Parathyroid adenoma (tissue), 2 donors: ENCODE results near the gene TAGAP.

ENCODE experiments used
- H2AFZ ChIP-seq: fragments of 300-600 bp; sonication (generic); one replicate; pipeline ENCODE4 v1.7.0; 2017; ENCODE audit warnings: antibody characterized with exemption, mild to moderate bottlenecking
- H3K27ac ChIP-seq: fragments of 300-600 bp; sonication (generic); one replicate; pipeline ENCODE4 v1.7.0; 2017
- H3K27me3 ChIP-seq: fragments of 300-600 bp; sonication (generic); one replicate; pipeline ENCODE4 v1.7.0; 2017; ENCODE audit warnings: low read length; ENCODE audit not compliant: control insufficient read depth, insufficient read depth
- H3K36me3 ChIP-seq: fragments of 300-600 bp; sonication (generic); one replicate; pipeline ENCODE4 v1.7.0; 2017; ENCODE audit warnings: low read length; ENCODE audit not compliant: control insufficient read depth, insufficient read depth
- H3K4me1 ChIP-seq: fragments of 300-600 bp; sonication (generic); one replicate; pipeline ENCODE4 v1.7.0; 2017; ENCODE audit warnings: control low read depth
- H3K4me2 ChIP-seq: fragments of 300-600 bp; sonication (generic); one replicate; pipeline ENCODE4 v1.7.0; 2017; ENCODE audit warnings: low read length
- H3K4me3 ChIP-seq: fragments of 300-600 bp; sonication (generic); one replicate; pipeline ENCODE4 v1.7.0; 2017; ENCODE audit warnings: low read depth, low read length
- H3K79me2 ChIP-seq: fragments of 300-600 bp; sonication (generic); one replicate; pipeline ENCODE4 v1.7.0; 2017; ENCODE audit warnings: control low read depth
- H3K9ac ChIP-seq: fragments of 300-600 bp; sonication (generic); one replicate; pipeline ENCODE4 v1.7.0; 2017; ENCODE audit warnings: mild to moderate bottlenecking
- H3K9me3 ChIP-seq: fragments of 300-600 bp; sonication (generic); one replicate; pipeline ENCODE4 v1.7.0; 2017; ENCODE audit warnings: low read length; ENCODE audit not compliant: control insufficient read depth
- TF ChIP-seq, protein P1 (sequence below): fragments of 300-600 bp; sonication (generic); IDR thresholded peaks from one replicate; pipeline ENCODE4 v1.7.0; 2017; ENCODE audit warnings: antibody characterized with exemption, mild to moderate bottlenecking
- donor health status: primary hyperparathyroidism.

Gene TAGAP, protein sequence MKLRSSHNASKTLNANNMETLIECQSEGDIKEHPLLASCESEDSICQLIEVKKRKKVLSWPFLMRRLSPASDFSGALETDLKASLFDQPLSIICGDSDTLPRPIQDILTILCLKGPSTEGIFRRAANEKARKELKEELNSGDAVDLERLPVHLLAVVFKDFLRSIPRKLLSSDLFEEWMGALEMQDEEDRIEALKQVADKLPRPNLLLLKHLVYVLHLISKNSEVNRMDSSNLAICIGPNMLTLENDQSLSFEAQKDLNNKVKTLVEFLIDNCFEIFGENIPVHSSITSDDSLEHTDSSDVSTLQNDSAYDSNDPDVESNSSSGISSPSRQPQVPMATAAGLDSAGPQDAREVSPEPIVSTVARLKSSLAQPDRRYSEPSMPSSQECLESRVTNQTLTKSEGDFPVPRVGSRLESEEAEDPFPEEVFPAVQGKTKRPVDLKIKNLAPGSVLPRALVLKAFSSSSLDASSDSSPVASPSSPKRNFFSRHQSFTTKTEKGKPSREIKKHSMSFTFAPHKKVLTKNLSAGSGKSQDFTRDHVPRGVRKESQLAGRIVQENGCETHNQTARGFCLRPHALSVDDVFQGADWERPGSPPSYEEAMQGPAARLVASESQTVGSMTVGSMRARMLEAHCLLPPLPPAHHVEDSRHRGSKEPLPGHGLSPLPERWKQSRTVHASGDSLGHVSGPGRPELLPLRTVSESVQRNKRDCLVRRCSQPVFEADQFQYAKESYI

DNA sequence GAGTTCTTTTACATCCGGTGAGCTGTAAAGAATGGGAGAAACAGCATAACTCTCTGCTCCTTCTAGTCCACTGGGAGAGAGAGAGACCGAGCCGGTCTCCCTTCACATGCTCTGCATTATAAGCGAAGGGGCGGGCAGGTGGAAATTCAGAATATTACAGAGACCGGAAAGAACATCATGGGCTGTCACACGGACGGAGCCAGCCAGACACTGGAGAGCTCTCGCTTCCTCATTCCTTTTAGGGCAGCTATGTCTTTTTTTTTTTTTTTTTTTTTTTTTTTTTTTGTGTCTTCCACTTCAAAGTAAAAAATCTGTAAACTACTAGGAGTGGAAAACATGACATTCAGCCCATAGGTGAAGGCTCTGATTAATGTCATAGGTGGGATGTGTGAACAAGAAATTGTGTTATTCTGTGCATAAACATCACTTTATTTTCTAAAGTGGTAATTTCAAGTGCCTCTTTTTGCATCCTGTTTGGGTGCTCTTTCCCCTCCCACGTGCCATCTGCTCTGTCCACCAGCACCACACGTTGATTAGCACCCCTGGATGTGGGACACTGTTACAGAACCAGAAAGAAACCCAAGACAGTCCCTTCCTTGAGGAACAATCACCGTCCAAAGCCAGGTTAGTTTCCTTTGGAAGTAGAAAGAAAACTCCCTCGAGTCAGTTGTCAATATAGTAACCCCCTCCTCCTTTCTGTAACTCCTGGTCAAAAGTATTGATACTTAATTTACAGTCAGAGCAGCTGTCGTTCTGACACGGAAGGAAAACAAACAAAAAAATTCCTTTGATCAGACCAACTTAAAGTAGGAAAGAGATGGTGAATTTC, at the start of gene TAGAP:
Gene TAGAP, minus strand, starts transcription at position 93 of the 829 bp plus-strand sequence. CDS start 845 bp downstream, outside the sequence.
- peak within 1 kb of the TSS; percentile 8 for H3K4me3 ChIP-seq
- TF ChIP-seq, protein P1, sequence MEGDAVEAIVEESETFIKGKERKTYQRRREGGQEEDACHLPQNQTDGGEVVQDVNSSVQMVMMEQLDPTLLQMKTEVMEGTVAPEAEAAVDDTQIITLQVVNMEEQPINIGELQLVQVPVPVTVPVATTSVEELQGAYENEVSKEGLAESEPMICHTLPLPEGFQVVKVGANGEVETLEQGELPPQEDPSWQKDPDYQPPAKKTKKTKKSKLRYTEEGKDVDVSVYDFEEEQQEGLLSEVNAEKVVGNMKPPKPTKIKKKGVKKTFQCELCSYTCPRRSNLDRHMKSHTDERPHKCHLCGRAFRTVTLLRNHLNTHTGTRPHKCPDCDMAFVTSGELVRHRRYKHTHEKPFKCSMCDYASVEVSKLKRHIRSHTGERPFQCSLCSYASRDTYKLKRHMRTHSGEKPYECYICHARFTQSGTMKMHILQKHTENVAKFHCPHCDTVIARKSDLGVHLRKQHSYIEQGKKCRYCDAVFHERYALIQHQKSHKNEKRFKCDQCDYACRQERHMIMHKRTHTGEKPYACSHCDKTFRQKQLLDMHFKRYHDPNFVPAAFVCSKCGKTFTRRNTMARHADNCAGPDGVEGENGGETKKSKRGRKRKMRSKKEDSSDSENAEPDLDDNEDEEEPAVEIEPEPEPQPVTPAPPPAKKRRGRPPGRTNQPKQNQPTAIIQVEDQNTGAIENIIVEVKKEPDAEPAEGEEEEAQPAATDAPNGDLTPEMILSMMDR, result no peak
- H3K9me3 ChIP-seq, result no peaks in the 10 kb centered on the region
- H2AFZ ChIP-seq, result no peak within 1 kb of the TSS
- no peaks in the 10 kb centered on the region for H3K27me3 ChIP-seq
- no peak within 1 kb of the TSS for H3K4me2 ChIP-seq
- H3K79me2 ChIP-seq, result no peaks in the 10 kb centered on the region
- no peak within 1 kb of the TSS for H3K9ac ChIP-seq
- H3K36me3 ChIP-seq, result no peaks in the 10 kb centered on the region
- H3K27ac ChIP-seq, result no peak within 1 kb of the TSS
- no peaks in the 10 kb centered on the region for H3K4me1 ChIP-seq

DNA sequence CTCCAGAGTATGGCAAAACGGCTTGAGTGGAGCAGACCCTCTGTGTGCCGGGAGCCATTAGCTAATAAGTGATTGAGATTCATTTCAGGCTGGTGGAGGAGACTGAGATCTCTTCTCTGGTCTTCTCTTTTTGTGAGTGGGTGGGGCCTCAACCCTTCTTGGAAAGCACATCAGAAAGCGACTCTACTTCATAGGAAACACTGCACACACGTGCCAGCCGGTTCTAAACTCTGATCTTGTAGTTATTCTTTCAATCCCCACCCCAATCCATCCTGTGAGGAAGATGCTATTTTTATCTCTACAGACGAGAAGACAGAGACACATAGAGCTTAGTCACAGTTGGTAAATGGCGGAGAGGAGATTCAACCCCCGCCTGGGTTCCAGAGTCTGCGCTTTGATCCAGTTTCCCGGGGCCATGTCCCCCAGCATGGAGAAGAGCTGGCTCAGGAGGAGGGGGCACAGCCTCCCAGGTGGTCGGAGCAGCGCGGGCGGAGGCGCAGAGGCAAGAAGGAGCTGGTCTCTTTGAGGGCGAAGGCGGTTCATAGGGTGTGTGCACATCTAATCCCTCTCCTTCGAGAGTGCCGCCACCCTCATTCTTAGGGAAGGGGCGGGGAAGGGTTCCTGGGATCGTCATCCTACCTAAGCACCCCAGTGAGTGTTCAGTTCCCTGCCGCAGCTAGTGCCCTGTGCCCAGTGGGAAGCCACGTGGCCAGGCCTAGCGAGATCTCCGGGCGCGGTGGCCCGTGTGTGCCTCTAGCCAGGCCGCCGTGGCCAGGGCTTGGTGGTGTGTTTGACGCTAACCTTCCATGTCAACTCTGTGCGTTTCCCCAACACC, 49.0 kb upstream of the TAGAP start:
- H2AFZ ChIP-seq, result no peak overlapping the region
- no peak overlapping the region for H3K9ac ChIP-seq
- H3K27ac ChIP-seq, result no peak overlapping the region

DNA sequence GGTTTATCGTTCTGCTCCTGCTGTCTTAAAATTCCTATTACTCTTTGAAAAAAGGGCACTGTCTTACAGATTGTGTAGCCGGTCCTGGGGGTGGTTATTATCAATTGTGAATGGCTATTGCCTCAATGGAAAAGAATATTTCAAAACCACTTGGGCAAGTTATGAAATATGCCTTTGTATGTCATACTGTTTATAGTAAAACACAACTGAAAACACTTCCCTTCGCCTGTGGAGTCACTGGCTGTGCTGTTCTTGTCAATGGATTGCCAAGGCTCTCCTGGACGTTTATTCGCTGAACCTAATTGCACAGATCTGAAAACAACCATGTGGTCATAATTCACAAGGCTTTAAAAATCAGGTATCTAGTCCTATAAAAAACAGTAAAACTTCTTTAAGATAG, 47.8 kb upstream of the TAGAP start:
- H2AFZ ChIP-seq, result no peak overlapping the region
- no peak overlapping the region for H3K9ac ChIP-seq
- H3K36me3 ChIP-seq, result no peaks in the 10 kb centered on the region
- TF ChIP-seq, protein P1, result no peak
- no peaks in the 10 kb centered on the region for H3K4me1 ChIP-seq
- no peaks in the 10 kb centered on the region for H3K27me3 ChIP-seq
- no peaks in the 10 kb centered on the region for H3K79me2 ChIP-seq
- no peak overlapping the region for H3K27ac ChIP-seq
- H3K4me3 ChIP-seq, result no peak overlapping the region
- no peaks in the 10 kb centered on the region for H3K9me3 ChIP-seq
- no peak overlapping the region for H3K4me2 ChIP-seq

More for the DNA sequence above, 49.0 kb upstream of the TAGAP start:
- Histone ChIP-seq H3K9me3 (no peaks in the 10 kb centered on the region), H3K4me3 (no peak overlapping the region), H3K4me2 (no peak overlapping the region), H3K27me3 (no peaks in the 10 kb centered on the region), H3K36me3 (no peaks in the 10 kb centered on the region), H3K4me1 (no peaks in the 10 kb centered on the region), H3K79me2 (no peaks in the 10 kb centered on the region)
- TF ChIP-seq, protein P1, result no peak

DNA sequence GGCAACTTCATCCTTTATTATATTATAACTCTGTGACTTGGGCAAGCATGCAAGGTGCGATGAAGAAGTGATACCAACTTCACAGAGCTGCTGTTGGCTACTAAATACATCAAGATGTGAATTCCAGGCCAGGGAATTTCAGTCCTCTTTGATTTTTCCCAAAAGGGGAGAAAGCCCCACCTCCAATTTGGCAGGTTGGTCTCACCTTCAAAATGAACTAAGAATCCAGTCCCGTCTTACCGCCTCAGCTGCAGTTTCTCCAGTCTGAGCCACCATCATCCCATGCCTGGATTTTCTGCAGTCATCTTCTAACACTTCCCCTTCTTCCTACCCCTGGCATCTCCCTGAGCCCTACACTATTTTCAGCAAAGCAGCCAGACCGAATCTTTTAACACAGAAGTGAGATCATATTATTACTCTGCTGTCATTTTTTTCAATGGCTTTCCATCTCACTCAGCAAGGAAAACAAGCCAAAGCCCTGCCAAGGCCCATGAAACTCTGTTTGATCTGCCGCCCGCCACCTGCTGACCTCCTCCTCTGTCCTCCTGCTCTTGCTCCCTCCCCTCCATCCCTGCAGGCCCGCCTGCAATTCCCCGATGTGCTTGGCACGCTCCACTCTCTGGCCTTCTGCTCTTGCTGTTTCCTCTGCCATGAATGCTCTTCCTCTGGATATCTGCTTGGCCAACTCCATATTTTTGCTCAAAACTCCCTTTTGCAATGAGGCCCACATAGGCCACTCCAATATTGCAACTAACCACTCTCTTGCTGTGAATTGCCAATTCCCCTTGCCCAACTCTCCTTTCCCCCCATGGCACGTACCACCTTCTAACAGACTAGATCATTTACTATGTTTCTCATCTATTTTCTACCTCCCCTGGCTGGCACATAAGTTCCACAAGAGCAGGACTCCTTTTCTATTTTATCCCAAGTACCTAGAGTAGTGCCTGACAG, 46.0 kb upstream of the TAGAP start:
- H3K4me2 ChIP-seq, result no peak overlapping the region
- H2AFZ ChIP-seq, result no peak overlapping the region
- H3K27ac ChIP-seq, result no peak overlapping the region
- H3K4me1 ChIP-seq, result no peaks in the 10 kb centered on the region
- H3K36me3 ChIP-seq, result no peaks in the 10 kb centered on the region
- H3K9me3 ChIP-seq, result no peaks in the 10 kb centered on the region
- TF ChIP-seq, protein P1, result no peak
- no peaks in the 10 kb centered on the region for H3K79me2 ChIP-seq
- H3K9ac ChIP-seq, result no peak overlapping the region
- H3K4me3 ChIP-seq, result no peak overlapping the region
- H3K27me3 ChIP-seq, result no peaks in the 10 kb centered on the region
